ENCODE results near the gene RBP3.

- TF ChIP-seq CTCF (IDR thresholded peaks at IDR 0.05; ENCODE audit: low read depth, low read length) (no peak), EZH2phosphoT487 (IDR thresholded peaks at IDR 0.05; ENCODE audit: low read depth) (no peak)
These were observed 9.7 kb downstream of the RBP3 start for GRCh38 chr10:47357911-47358310.
